KMS-11 (cell line): Measurements from ENCODE around the gene TRIM29.

Experiments used
- H2AFZ ChIP-seq: fragments of 200-600 bp; sonication (generic); 2 replicates; pipeline ENCODE4 v1.6.1; 2016; ENCODE audit warnings: antibody characterized with exemption, mixed run types, low read depth
- H3K27ac ChIP-seq: fragments of 200-600 bp; sonication (generic); 2 replicates; pipeline ENCODE4 v1.6.1; 2016; ENCODE audit warnings: mild to moderate bottlenecking, mixed run types
- H3K27me3 ChIP-seq: fragments of 200-600 bp; sonication (generic); 2 replicates; pipeline ENCODE4 v1.6.1; 2017; ENCODE audit warnings: mild to moderate bottlenecking, low read depth, mixed run types, moderate library complexity; ENCODE audit not compliant: insufficient read depth
- H3K36me3 ChIP-seq: fragments of 200-600 bp; sonication (generic); 2 replicates; pipeline ENCODE4 v1.6.1; 2017; ENCODE audit warnings: mild to moderate bottlenecking, mixed run types; ENCODE audit not compliant: insufficient read depth
- H3K4me1 ChIP-seq: fragments of 200-600 bp; sonication (generic); 2 replicates; pipeline ENCODE4 v1.6.1; 2016; ENCODE audit warnings: mild to moderate bottlenecking, low read depth, mixed run types; ENCODE audit not compliant: poor library complexity, severe bottlenecking
- H3K4me2 ChIP-seq: fragments of 200-600 bp; sonication (generic); 2 replicates; pipeline ENCODE4 v1.7.0; 2016; ENCODE audit warnings: mild to moderate bottlenecking, mixed run types
- H3K4me3 ChIP-seq: fragments of 200-600 bp; sonication (generic); IDR thresholded peaks from 2 replicates; pipeline ENCODE4 v1.6.1; 2017; ENCODE audit warnings: low read depth, low read length, mixed read lengths; ENCODE audit not compliant: insufficient read depth
- H3K79me2 ChIP-seq: fragments of 200-600 bp; sonication (generic); 2 replicates; pipeline ENCODE4 v1.6.1; 2016; ENCODE audit warnings: low read depth, mixed run types; ENCODE audit not compliant: insufficient read depth
- H3K9ac ChIP-seq: fragments of 200-600 bp; sonication (generic); 2 replicates; pipeline ENCODE4 v1.6.1; 2016; ENCODE audit warnings: mild to moderate bottlenecking, mixed run types
- H4K20me1 ChIP-seq: fragments of 200-600 bp; sonication (generic); 2 replicates; pipeline ENCODE4 v1.6.1; 2016; ENCODE audit warnings: mild to moderate bottlenecking, mixed run types; ENCODE audit not compliant: insufficient read depth
- TF ChIP-seq, protein P1 (sequence below): fragments of 200-600 bp; sonication (generic); conservative IDR thresholded peaks from 2 replicates; pipeline ENCODE4 v1.6.1; 2017; ENCODE audit warnings: low read depth, mild to moderate bottlenecking, antibody characterized with exemption, low read length, moderate library complexity, mixed read lengths

Gene TRIM29

GRCh38 chr11:120127236-120127635, 10.7 kb downstream of the TRIM29 start:
- TF ChIP-seq, protein P1, sequence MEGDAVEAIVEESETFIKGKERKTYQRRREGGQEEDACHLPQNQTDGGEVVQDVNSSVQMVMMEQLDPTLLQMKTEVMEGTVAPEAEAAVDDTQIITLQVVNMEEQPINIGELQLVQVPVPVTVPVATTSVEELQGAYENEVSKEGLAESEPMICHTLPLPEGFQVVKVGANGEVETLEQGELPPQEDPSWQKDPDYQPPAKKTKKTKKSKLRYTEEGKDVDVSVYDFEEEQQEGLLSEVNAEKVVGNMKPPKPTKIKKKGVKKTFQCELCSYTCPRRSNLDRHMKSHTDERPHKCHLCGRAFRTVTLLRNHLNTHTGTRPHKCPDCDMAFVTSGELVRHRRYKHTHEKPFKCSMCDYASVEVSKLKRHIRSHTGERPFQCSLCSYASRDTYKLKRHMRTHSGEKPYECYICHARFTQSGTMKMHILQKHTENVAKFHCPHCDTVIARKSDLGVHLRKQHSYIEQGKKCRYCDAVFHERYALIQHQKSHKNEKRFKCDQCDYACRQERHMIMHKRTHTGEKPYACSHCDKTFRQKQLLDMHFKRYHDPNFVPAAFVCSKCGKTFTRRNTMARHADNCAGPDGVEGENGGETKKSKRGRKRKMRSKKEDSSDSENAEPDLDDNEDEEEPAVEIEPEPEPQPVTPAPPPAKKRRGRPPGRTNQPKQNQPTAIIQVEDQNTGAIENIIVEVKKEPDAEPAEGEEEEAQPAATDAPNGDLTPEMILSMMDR: no peak

DNA sequence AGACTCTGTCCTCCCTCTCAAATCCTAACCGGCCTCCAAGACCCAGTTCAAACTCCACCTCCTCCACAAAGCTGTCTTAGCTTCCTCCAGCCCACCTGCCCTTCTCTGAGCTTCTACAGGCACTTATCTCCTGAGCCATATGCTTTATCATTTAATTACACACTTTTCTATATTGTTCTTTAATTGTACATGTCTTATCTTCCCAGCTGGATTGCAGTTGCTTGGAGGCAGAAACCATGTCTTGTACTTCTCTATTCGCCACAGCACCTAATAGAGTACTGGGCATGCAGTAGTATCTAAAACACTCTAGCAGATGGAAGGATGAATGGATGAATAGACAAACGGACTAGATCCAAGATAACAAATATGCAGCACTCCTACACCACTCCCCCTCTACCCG, 11.3 kb downstream of the TRIM29 start:
- no peaks in the 10 kb centered on the region for H3K36me3 ChIP-seq
- H3K9ac ChIP-seq: no peak overlapping the region
- no peaks in the 10 kb centered on the region for H3K4me1 ChIP-seq
- H4K20me1 ChIP-seq: no peaks in the 10 kb centered on the region
- TF ChIP-seq, protein P1: no peak
- H3K27me3 ChIP-seq: no peaks in the 10 kb centered on the region; the same call in 1 of the 2 replicates
- H3K27ac ChIP-seq: no peak overlapping the region
- H3K79me2 ChIP-seq: no peaks in the 10 kb centered on the region
- no peak overlapping the region for H3K4me3 ChIP-seq
- no peak overlapping the region for H3K4me2 ChIP-seq
- H2AFZ ChIP-seq: no peak overlapping the region

More at GRCh38 chr11:120127236-120127635, 10.7 kb downstream of the TRIM29 start:
- Histone ChIP-seq H3K4me1 (no peaks in the 10 kb centered on the region), H3K9ac (no peak overlapping the region), H3K79me2 (no peaks in the 10 kb centered on the region), H3K27ac (no peak overlapping the region), H3K27me3 (no peaks in the 10 kb centered on the region; the same call in 1 of the 2 replicates), H3K4me2 (no peak overlapping the region), H3K36me3 (no peaks in the 10 kb centered on the region), H3K4me3 (no peak overlapping the region), H4K20me1 (no peaks in the 10 kb centered on the region), H2AFZ (no peak overlapping the region)

DNA sequence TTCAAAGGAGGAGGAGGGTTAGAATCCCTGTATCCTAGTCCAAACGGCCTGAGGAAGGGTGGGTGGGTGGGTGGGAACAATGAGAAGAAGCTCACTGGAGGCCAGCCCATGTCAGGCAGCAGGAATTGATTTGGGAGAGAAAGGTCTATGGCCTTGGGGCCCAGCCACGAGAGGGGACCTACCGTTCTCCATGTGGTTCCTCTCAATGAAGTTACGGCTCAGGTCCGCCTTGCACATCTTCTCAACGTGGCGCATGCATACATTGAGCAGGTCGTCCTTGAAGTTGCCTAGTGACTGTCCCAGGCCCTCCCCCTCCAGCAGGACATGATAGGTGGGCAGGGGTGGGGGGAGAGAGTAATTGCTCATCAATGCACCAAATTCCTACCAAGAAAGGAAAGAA, 12.4 kb downstream of the TRIM29 start:
- no peak overlapping the region for H3K9ac ChIP-seq
- TF ChIP-seq, protein P1: no peak
- H3K79me2 ChIP-seq: no peaks in the 10 kb centered on the region
- H4K20me1 ChIP-seq: no peaks in the 10 kb centered on the region
- no peak overlapping the region for H3K27ac ChIP-seq
- H3K36me3 ChIP-seq: no peaks in the 10 kb centered on the region
- H2AFZ ChIP-seq: no peak overlapping the region
- no peaks in the 10 kb centered on the region for H3K4me1 ChIP-seq
- no peak overlapping the region for H3K4me3 ChIP-seq
- H3K27me3 ChIP-seq: no peaks in the 10 kb centered on the region; the same call in 1 of the 2 replicates
- no peak overlapping the region for H3K4me2 ChIP-seq

GRCh38 chr11:120125024-120125423, 12.9 kb downstream of the TRIM29 start:
- Histone ChIP-seq H3K27me3 (no peaks in the 10 kb centered on the region; the same call in 1 of the 2 replicates), H3K4me2 (no peak overlapping the region), H3K4me3 (no peak overlapping the region), H2AFZ (no peak overlapping the region), H3K9ac (no peak overlapping the region), H3K36me3 (no peaks in the 10 kb centered on the region), H3K79me2 (no peaks in the 10 kb centered on the region), H3K4me1 (no peaks in the 10 kb centered on the region), H3K27ac (no peak overlapping the region), H4K20me1 (no peaks in the 10 kb centered on the region)
- TF ChIP-seq, protein P1: no peak
